ENCODE measurements around the gene GPATCH4. TPM values are rescaled to one million over a fixed set of nuclear protein-coding genes. Genes with fewer than 3 reads are reported as not detected.
A peak's percentile ranks its signal among the peaks of the same experiment; 100 is the strongest.

GPATCH4 gene
- total RNA-seq (10 to 100 TPM; 35.3 to 36.3 TPM), total RNA-seq (16.5 to 292 (median 50.0) reads per million in 172 experiments)
- 24.2 TPM for polyA plus RNA-seq (2013, experiment 1 of 2)
- 28.6 TPM for polyA plus RNA-seq (2013, experiment 2 of 2)

GRCh38 chr1:156601122-156601830 is at the start of gene GPATCH4:
Gene GPATCH4 (minus strand): TSS chr1:156601479.
- POLR2A ChIA-PET = interaction anchor here (0.6 to 2.8 kb wide), 7 partner anchors 10 to 319 kb away, joined by 3 to 33 read pairs (median 5); partner anchors contain the start of genes MEF2D, NAXE and SMG5
- CTCF ChIA-PET = interaction anchor here (1.3 to 4.2 kb wide), 3 partner anchors 121 to 216 kb away, joined by 3 to 15 read pairs (median 3); no protein-coding TSS in a partner anchor
- TF ChIP-seq CTCF (IDR thresholded peaks at IDR 0.05) = no peak
- no peaks in the 10 kb centered on the region for H3K27me3 Mint-ChIP-seq
- H3K4me1 Mint-ChIP-seq (ENCODE audit: low read depth) = peaks cover 37% of the 10 kb centered on the region
- no peaks in the 10 kb centered on the region for H3K9me3 ChIP-seq (ENCODE audit: control insufficient read depth in 1 of 2, insufficient read depth in 1 of 2, low read length in 2 of 2)
- H3K27ac ChIP-seq (ENCODE audit: low read depth in 1 of 2, low read length in 2 of 2) = peak within 1 kb of the TSS; percentile 63 to 71
- peak within 1 kb of the TSS; percentile 78 for H3K4me3 ChIP-seq (ENCODE audit: low read length)
- H3K27me3 ChIP-seq (ENCODE audit: control insufficient read depth in 1 of 2, insufficient read depth in 2 of 2, low read length in 2 of 2) = no peaks in the 10 kb centered on the region
- DNase-seq (peak; percentile 53 to 88 (median 61)), ATAC-seq (ENCODE audit: poor library complexity) (peak; percentile 78)
- intact Hi-C loops (cut with DNase I, micrococcal nuclease) = loop anchor here in 1 of 2 experiments (1.0 kb wide), 1 partner anchor 10 kb away; the partner anchor contains the start of gene NAXE
- H3K9me3 Mint-ChIP-seq = no peaks in the 10 kb centered on the region
- H3K27ac Mint-ChIP-seq = peak within 1 kb of the TSS; percentile 73
- peaks cover 34% of the 10 kb centered on the region for H3K36me3 Mint-ChIP-seq (ENCODE audit: low read depth)
- peaks cover 32% of the 10 kb centered on the region for H3K4me1 ChIP-seq (ENCODE audit: insufficient read depth, low read length)
- H3K36me3 ChIP-seq (ENCODE audit: insufficient read depth, low read length) = peaks cover 28% of the 10 kb centered on the region
- H3K4me3 Mint-ChIP-seq = peak within 1 kb of the TSS; percentile 92

GRCh38 chr1:156648951-156649350 is 47.7 kb upstream of the GPATCH4 start:
- no peaks in the 10 kb centered on the region for H3K9me3 Mint-ChIP-seq
- H3K4me3 Mint-ChIP-seq = no peak overlapping the region
- peaks cover under 1% of the 10 kb centered on the region for H3K4me1 Mint-ChIP-seq (ENCODE audit: low read depth)
- H3K27ac Mint-ChIP-seq = no peak overlapping the region
- Histone ChIP-seq H3K27me3 (ENCODE audit: control insufficient read depth in 1 of 2, insufficient read depth in 2 of 2, low read length in 2 of 2) (peaks cover 58 to 80% of the 10 kb centered on the region in 2 experiments), H3K36me3 (ENCODE audit: insufficient read depth, low read length) (no peaks in the 10 kb centered on the region), H3K9me3 (ENCODE audit: control insufficient read depth in 1 of 2, insufficient read depth in 1 of 2, low read length in 2 of 2) (peaks cover 0 to 29% of the 10 kb centered on the region in 2 experiments), H3K27ac (ENCODE audit: low read depth in 1 of 2, low read length in 2 of 2) (no peak overlapping the region), H3K4me3 (ENCODE audit: low read length) (no peak overlapping the region), H3K4me1 (ENCODE audit: insufficient read depth, low read length) (peaks cover 1% of the 10 kb centered on the region)
- DNase-seq = no peak
- ChIA-PET CTCF (no interaction called here), POLR2A (no interaction called here)
- no peak for TF ChIP-seq CTCF (IDR thresholded peaks at IDR 0.05)
- ATAC-seq (ENCODE audit: poor library complexity) = no peak
- H3K36me3 Mint-ChIP-seq (ENCODE audit: low read depth) = no peaks in the 10 kb centered on the region
- H3K27me3 Mint-ChIP-seq = peaks cover 89% of the 10 kb centered on the region
- intact Hi-C loops (cut with DNase I, micrococcal nuclease) = no loop called here

- H3K27me3 Mint-ChIP-seq = peaks cover 89% of the 10 kb centered on the region
- CTCF ChIA-PET = no interaction called here
- POLR2A ChIA-PET = no interaction called here
- H3K4me3 ChIP-seq (ENCODE audit: low read length) = no peak overlapping the region
- DNase-seq (no peak), ATAC-seq (ENCODE audit: poor library complexity) (no peak)
- no peak overlapping the region for H3K4me3 Mint-ChIP-seq
- intact Hi-C loops (cut with DNase I, micrococcal nuclease) = no loop called here
- H3K27ac ChIP-seq (ENCODE audit: low read depth in 1 of 2, low read length in 2 of 2) = no peak overlapping the region
- no peaks in the 10 kb centered on the region for H3K36me3 Mint-ChIP-seq (ENCODE audit: low read depth)
- no peak overlapping the region for H3K27ac Mint-ChIP-seq
- peaks cover 0 to 29% of the 10 kb centered on the region in 2 experiments for H3K9me3 ChIP-seq (ENCODE audit: control insufficient read depth in 1 of 2, insufficient read depth in 1 of 2, low read length in 2 of 2)
- no peaks in the 10 kb centered on the region for H3K36me3 ChIP-seq (ENCODE audit: insufficient read depth, low read length)
- no peaks in the 10 kb centered on the region for H3K9me3 Mint-ChIP-seq
- peaks cover 56 to 80% of the 10 kb centered on the region in 2 experiments for H3K27me3 ChIP-seq (ENCODE audit: control insufficient read depth in 1 of 2, insufficient read depth in 2 of 2, low read length in 2 of 2)
- H3K4me1 ChIP-seq (ENCODE audit: insufficient read depth, low read length) = peaks cover 6% of the 10 kb centered on the region
- TF ChIP-seq CTCF (IDR thresholded peaks at IDR 0.05) = no peak
- H3K4me1 Mint-ChIP-seq (ENCODE audit: low read depth) = peaks cover 5% of the 10 kb centered on the region
Observed at GRCh38 chr1:156648496-156648895, 47.2 kb upstream of the GPATCH4 start.
